Neural cell (in vitro differentiated cells): ENCODE results near the gene RPS6KA1. TPM values are rescaled to one million over a fixed set of nuclear protein-coding genes. Genes with fewer than 3 reads are reported as not detected.

Experiments
- H2AFZ ChIP-seq: fragments of 200-600, 300-800 bp; sonication (generic), shearing (Covaris generic); 2 replicates; pipeline ENCODE4 v1.6.0; 2014; ENCODE audit warnings: low read depth, mild to moderate bottlenecking, antibody characterized with exemption, low read length, moderate library complexity
- H3F3A ChIP-seq: fragments of 200-600 bp; shearing (Covaris generic); 2 replicates; pipeline ENCODE4 v1.6.1; 2016; ENCODE audit warnings: mild to moderate bottlenecking, moderate library complexity, mixed read lengths, antibody characterized with exemption, low read length; ENCODE audit not compliant: insufficient read depth, poor library complexity, severe bottlenecking
- H3K27ac ChIP-seq: fragments of 200-600, 300-800 bp; sonication (generic), shearing (Covaris generic); 2 replicates; pipeline ENCODE4 v1.5.1; 2014; ENCODE audit warnings: mild to moderate bottlenecking, low read length, moderate library complexity
- H3K27me3 ChIP-seq: fragments of 300-800, 200-600 bp; sonication (generic), shearing (Covaris generic); 2 replicates; pipeline ENCODE4 v1.6.0; 2014; ENCODE audit warnings: mild to moderate bottlenecking, low read depth, low read length, moderate library complexity; ENCODE audit not compliant: insufficient read depth
- H3K36me3 ChIP-seq: fragments of 300-800, 200-600 bp; sonication (generic), shearing (Covaris generic); 2 replicates; pipeline ENCODE4 v1.5.1; 2014; ENCODE audit warnings: mild to moderate bottlenecking, antibody characterized with exemption, low read length, moderate library complexity; ENCODE audit not compliant: insufficient read depth
- H3K4me2 ChIP-seq: fragments of 300-800, 200-600 bp; sonication (generic), shearing (Covaris generic); 2 replicates; pipeline ENCODE4 v1.6.0; 2014; ENCODE audit warnings: mild to moderate bottlenecking, low read length
- H3K4me3 ChIP-seq: fragments of 300-800, 200-600 bp; sonication (generic), shearing (Covaris generic); 2 replicates; pipeline ENCODE4 v1.5.1; 2014; ENCODE audit warnings: mild to moderate bottlenecking, low read length, moderate library complexity
- H3K79me2 ChIP-seq: fragments of 200-600 bp; shearing (Covaris generic); replicated peaks from 2 replicates; pipeline ENCODE4 v1.6.0; 2014; ENCODE audit warnings: mild to moderate bottlenecking, low read length, moderate library complexity; ENCODE audit not compliant: insufficient read depth
- H3K9ac ChIP-seq: fragments of 300-800, 200-600 bp; sonication (generic), shearing (Covaris generic); 2 replicates; pipeline ENCODE4 v1.6.1; 2016; ENCODE audit warnings: mild to moderate bottlenecking, low read length, mixed read lengths
- H3K9me2 ChIP-seq: fragments of 200-600 bp; shearing (Covaris generic); 2 replicates; pipeline ENCODE4 v1.6.1; 2016; ENCODE audit warnings: mild to moderate bottlenecking, low read length, mixed read lengths; ENCODE audit not compliant: insufficient read depth
- H3K9me3 ChIP-seq: fragments of 200-600, 300-800 bp; sonication (generic), shearing (Covaris generic); 2 replicates; pipeline ENCODE4 v1.6.1; 2016; ENCODE audit warnings: mild to moderate bottlenecking, mixed run types, low read length, moderate library complexity, mixed read lengths
- H4K20me1 ChIP-seq: fragments of 200-600 bp; shearing (Covaris generic); 2 replicates; pipeline ENCODE4 v1.6.1; 2016; ENCODE audit warnings: mild to moderate bottlenecking, mixed run types; ENCODE audit not compliant: insufficient read depth
- EP300 ChIP-seq: fragments of 450-650 bp; conservative IDR thresholded peaks from 2 replicates; pipeline ENCODE4 v1.6.1; 2014; ENCODE audit warnings: antibody characterized with exemption, mild to moderate bottlenecking, moderate library complexity; ENCODE audit not compliant: poor library complexity, severe bottlenecking
- EZH2 ChIP-seq: fragments of 200-600, 300-800 bp; shearing (Covaris generic), sonication (generic); IDR thresholded peaks from 2 replicates; pipeline ENCODE4 v1.6.1; 2014; ENCODE audit warnings: antibody characterized with exemption, low read length, borderline replicate concordance, mild to moderate bottlenecking; ENCODE audit not compliant: insufficient read depth, poor library complexity, severe bottlenecking
- MXI1 ChIP-seq: fragments of 450-650 bp; conservative IDR thresholded peaks from 2 replicates; pipeline ENCODE4 v1.6.1; 2014; ENCODE audit warnings: antibody characterized with exemption, mild to moderate bottlenecking; ENCODE audit not compliant: poor library complexity, severe bottlenecking
- POLR2AphosphoS5 ChIP-seq: IDR thresholded peaks from 2 replicates; pipeline ENCODE4 v1.6.1; 2012
- RAD21 ChIP-seq: fragments of 450-650 bp; conservative IDR thresholded peaks from 2 replicates; pipeline ENCODE4 v1.6.1; 2014; ENCODE audit warnings: antibody characterized with exemption, mild to moderate bottlenecking, moderate library complexity
- REST ChIP-seq: IDR thresholded peaks from 2 replicates; pipeline ENCODE4 v1.6.1; 2012; ENCODE audit warnings: borderline replicate concordance
- SMC3 ChIP-seq: fragments of 450-650 bp; conservative IDR thresholded peaks from 2 replicates; pipeline ENCODE4 v1.6.1; 2014; ENCODE audit warnings: antibody characterized with exemption, mild to moderate bottlenecking, moderate library complexity; ENCODE audit not compliant: poor library complexity
- TAF1 ChIP-seq: IDR thresholded peaks from 2 replicates; pipeline ENCODE4 v1.6.1; 2012; ENCODE audit warnings: low read depth
- polyA plus RNA-seq: library from polyadenylated mRNA; depleted of rRNA; stranded (reverse); fragments of >200 nt; gene quantifications from 2 replicates; pipeline ENCODE4 v1.2.3, GENCODE V29; 2014
- TF ChIP-seq, protein P1 (sequence below): fragments of 450-650 bp; IDR thresholded peaks from 2 replicates; pipeline ENCODE4 v1.5.1; 2014; ENCODE audit warnings: antibody characterized with exemption, mild to moderate bottlenecking, moderate library complexity; ENCODE audit not compliant: poor library complexity, severe bottlenecking

RPS6KA1 gene
- polyA plus RNA-seq, 1 donor from 2014 or later: 4.9 TPM

DNA sequence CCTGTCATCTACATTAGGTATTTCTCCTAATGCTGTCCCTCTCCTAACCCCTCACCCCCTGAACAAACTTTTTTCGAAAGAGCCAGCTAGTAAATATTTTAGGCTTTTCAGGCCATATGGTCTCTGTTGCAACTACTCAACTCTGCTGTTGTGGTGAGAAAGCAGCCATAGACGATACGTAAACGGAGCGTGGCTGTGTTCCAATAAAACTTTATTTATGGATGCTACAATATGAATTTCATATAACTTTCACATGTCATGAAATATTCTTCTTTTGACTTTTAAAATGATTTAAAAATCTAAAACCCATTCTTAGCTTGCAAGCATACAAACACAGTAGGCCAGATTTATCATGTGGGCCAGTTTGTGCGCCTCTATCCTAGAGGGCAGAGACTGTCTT, 11.2 kb upstream of the RPS6KA1 start:
- H2AFZ ChIP-seq: no peak overlapping the region
- no peaks in the 10 kb centered on the region for H3K27me3 ChIP-seq
- H3K9ac ChIP-seq: no peak overlapping the region
- H3K4me3 ChIP-seq: no peak overlapping the region
- H3K27ac ChIP-seq: no peak overlapping the region
- no peak overlapping the region for H3K4me2 ChIP-seq
- H3K9me3 ChIP-seq: no peaks in the 10 kb centered on the region
- H3K36me3 ChIP-seq: no peaks in the 10 kb centered on the region
- no peaks in the 10 kb centered on the region for H3K9me2 ChIP-seq
- TF ChIP-seq SMC3: no peak
- no peak for TF ChIP-seq MXI1
- TF ChIP-seq, protein P1, sequence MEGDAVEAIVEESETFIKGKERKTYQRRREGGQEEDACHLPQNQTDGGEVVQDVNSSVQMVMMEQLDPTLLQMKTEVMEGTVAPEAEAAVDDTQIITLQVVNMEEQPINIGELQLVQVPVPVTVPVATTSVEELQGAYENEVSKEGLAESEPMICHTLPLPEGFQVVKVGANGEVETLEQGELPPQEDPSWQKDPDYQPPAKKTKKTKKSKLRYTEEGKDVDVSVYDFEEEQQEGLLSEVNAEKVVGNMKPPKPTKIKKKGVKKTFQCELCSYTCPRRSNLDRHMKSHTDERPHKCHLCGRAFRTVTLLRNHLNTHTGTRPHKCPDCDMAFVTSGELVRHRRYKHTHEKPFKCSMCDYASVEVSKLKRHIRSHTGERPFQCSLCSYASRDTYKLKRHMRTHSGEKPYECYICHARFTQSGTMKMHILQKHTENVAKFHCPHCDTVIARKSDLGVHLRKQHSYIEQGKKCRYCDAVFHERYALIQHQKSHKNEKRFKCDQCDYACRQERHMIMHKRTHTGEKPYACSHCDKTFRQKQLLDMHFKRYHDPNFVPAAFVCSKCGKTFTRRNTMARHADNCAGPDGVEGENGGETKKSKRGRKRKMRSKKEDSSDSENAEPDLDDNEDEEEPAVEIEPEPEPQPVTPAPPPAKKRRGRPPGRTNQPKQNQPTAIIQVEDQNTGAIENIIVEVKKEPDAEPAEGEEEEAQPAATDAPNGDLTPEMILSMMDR: no peak
- no peak for TF ChIP-seq REST
- TF ChIP-seq EZH2: no peak
- TF ChIP-seq EP300: no peak
- TF ChIP-seq TAF1: no peak
- no peak for TF ChIP-seq RAD21
- TF ChIP-seq POLR2AphosphoS5: no peak
- no peaks in the 10 kb centered on the region for H4K20me1 ChIP-seq
- H3K79me2 ChIP-seq: no peaks in the 10 kb centered on the region
- H3F3A ChIP-seq: no peaks in the 10 kb centered on the region

DNA sequence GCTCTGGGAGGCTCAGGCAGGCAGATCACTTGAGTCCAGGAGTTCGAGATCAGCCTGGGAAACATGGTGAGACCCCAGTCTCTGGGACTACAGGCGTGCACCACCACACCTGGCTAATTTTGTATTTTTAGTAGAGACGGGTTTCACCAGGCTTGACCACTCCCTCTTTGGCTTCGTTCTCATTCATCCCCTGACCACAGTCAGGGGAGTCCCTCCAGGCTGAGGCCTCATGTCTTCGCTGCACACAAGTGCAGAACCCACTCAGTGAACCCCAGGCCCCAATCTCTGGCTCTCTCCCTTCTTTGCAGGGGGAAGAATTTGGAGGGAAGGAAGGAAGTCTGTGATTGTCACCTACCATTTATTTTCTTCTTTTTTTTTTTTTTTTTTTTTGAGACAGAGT, 9.2 kb upstream of the RPS6KA1 start:
- Histone ChIP-seq H3K9me3 (no peaks in the 10 kb centered on the region), H3K4me3 (no peak overlapping the region), H3K27ac (no peak overlapping the region), H2AFZ (no peak overlapping the region), H3K79me2 (no peaks in the 10 kb centered on the region), H3K4me2 (no peak overlapping the region), H3K27me3 (no peaks in the 10 kb centered on the region), H3K36me3 (no peaks in the 10 kb centered on the region), H4K20me1 (no peaks in the 10 kb centered on the region), H3K9me2 (no peaks in the 10 kb centered on the region), H3K9ac (no peak overlapping the region), H3F3A (no peaks in the 10 kb centered on the region)
- TF ChIP-seq MXI1 (no peak), POLR2AphosphoS5 (no peak), EZH2 (no peak), TAF1 (no peak), RAD21 (no peak), SMC3 (no peak), EP300 (no peak), REST (no peak)
- TF ChIP-seq, protein P1: no peak
